Glomerular visceral epithelial cell (primary cell): ENCODE data around the gene SNX21.
A peak's percentile ranks its signal among the peaks of the same experiment; 100 is the strongest.

Experiments
- DNase-seq: peaks from one replicate; pipeline ENCODE4 v3.0.0-alpha.2; 2016; ENCODE audit errors: extremely low spot score

Gene SNX21

DNA sequence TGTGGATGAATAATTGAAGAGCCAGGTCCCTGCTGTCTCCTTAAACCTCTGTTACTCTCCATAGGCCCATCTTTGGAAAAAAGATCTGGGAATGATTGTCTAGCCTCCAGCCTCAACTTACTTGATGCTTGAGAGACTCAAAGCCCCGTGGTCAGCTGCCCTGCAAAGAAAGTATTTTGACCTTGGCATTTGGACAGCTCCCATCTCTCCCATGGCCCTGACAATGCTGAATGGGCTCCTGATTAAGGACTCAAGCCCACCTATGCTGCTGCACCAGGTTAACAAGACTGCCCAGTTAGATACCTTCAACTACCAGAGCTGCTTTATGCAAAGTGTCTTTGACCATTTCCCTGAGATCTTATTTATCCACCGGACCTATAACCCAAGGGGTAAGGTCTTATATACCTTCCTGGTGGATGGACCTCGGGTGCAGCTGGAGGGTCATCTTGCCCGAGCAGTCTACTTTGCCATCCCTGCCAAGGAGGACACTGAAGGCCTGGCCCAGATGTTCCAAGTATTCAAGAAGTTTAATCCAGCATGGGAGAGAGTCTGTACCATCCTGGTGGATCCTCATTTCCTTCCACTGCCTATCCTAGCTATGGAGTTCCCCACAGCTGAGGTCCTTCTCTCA, 49.0 kb downstream of the SNX21 start:
- no peak for DNase-seq

- no peak for DNase-seq
Measured at GRCh38 chr20:45883100-45883469, 49.5 kb downstream of the SNX21 start.

DNA sequence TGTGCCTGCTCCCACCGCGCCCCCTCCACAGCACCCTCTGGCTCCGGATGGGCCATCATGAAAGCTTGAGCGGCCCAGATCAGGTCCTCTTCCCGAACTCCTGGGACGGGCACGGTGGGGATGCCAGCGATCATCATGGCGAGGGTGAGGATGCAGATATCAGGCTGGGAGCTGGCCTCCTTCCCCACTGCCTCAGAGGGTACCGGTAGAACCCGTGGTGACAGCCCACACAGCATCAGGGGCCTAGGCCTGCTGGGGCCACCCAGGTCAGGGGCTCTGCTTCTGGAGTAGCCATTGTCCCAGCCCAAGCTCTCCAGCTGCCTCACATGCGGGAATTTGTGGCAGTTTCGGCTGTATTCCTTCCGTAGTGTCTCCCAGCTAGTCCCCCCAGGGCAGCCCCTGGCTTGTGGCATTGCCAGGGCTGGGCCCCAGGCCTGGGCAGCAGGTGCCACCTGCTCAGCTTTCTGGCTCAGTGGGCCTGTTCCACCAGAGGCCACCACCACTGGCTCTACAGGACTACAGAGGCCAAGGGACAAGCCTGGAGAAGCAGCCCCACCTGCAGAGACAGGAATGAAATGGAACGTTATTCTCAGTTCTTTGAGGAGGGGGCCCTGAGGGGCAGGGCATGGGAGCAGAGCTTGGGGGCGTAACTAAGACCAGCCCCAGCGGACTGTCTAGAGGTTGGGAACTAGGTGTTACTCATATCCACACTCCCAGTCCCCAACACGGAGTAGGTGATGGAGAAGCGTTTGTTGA, 53.2 kb downstream of the SNX21 start:
- no peak for DNase-seq

GRCh38 chr20:45887346-45887715, 53.7 kb downstream of the SNX21 start, which contains the start of gene SPATA25:
SPATA25 (minus strand) TSS chr20:45887622; CDS start chr20:45887590, 32 bp downstream.
- no peak for DNase-seq

DNA sequence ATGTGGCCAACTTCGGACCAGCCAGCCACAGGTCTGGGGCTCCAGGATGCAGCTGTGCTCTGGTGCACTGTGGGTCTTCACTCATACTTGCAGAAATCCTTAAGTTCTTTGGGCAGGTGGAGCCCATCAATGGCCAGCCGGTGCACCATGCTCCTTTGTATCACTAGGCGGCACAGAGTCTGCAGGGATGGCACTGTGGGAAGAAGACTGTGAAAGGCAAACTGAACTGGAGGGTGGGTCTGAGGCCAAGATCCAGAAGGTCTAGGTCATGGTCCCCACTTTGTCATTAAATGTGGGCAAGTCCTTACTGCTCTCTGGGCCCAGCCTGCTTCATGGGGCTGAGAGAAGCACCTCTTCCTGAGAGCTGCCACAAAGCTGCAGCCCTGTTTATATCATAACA, 55.1 kb downstream of the SNX21 start:
- no peak for DNase-seq

DNA sequence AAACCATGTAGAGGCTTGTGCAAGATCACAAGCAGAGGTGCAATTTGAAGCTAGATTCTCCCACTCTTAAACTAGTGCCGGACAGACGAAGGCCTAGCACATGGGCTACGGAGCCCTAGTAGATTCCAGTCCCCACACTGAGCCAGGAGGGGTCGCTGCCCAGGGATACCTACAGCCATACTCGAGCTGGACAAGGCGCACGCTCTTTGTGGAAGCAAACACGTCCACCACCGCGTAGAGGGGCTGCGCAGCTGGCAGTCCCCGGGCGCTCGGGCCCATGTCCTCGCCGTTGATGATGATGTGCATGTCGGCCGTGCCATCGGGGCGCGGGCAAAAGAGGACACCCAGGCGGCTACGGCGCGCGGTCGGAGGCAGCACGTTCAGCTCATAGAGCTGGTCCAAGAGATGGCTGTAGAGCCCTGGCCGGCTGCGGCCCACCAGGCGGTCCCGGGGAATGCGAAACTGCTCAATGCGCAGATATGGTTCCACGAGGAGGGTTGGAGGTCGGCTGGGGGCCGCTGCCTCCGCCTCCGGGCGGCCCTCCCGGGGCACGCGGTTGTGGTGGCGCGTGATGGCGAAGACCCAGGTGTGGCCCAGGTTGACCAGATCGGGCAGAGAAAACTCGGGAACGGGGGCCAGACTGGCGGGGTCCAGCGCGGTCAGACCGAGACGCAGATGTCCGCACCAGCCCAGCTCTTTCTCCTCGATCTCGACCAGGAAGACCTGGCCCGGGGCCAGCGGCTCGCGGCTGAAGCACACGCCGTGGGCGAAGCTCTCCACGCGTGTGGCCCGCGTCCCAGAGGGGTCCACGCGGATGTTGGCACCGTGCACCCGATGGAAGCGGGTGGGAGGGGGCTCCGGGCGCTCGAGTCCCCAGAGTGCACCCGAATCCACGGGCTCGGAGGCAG, 56.7 kb downstream of the SNX21 start:
- peak; percentile 29 for DNase-seq

- DNase-seq: peak; percentile 92
Measured at GRCh38 chr20:45890985-45891983, 57.7 kb downstream of the SNX21 start, which contains the start of the genes CTSA and NEURL2. CTSA (plus strand) TSS chr20:45891335; CDS start chr20:45891569, 234 bp downstream. NEURL2 (minus strand) TSS chr20:45891208; CDS start chr20:45890991, 217 bp downstream.

- peak; percentile 50 for DNase-seq
Measured at GRCh38 chr20:45892049-45892825, 58.6 kb downstream of the SNX21 start.
